ENCODE data around the gene KLHL40. TPM values are rescaled to one million over a fixed set of nuclear protein-coding genes. Genes with fewer than 3 reads are reported as not detected.

The KLHL40 gene
- total RNA-seq, 1 experiment from 2014 or later = not detected

DNA sequence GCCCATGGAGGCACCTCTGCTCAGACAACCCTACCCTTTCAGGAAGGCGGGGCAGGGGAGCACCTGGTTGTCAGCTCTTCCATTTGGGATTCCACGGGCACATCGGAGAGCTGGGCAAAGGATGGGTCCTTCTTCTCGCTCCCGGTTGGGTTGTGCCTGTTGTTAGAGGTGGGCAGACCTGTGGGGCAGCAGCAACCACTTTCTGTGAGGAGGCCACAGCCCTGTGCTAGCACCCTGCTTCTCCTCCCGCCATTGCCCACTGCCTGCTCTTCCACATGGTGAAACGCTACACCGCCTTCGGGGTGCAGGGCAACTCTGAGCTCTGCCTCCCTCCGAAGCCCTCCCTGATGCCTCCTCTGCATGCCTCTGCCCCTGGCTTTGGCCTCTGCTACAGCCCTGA, 24.3 kb downstream of the KLHL40 start:
- BruUV-seq (replicated peaks) = no TSS peak
- CTCF ChIA-PET = no interaction called here
- H3K4me1 Mint-ChIP-seq (ENCODE audit: low read depth, unreplicated experiment) = no peaks in the 10 kb centered on the region

DNA sequence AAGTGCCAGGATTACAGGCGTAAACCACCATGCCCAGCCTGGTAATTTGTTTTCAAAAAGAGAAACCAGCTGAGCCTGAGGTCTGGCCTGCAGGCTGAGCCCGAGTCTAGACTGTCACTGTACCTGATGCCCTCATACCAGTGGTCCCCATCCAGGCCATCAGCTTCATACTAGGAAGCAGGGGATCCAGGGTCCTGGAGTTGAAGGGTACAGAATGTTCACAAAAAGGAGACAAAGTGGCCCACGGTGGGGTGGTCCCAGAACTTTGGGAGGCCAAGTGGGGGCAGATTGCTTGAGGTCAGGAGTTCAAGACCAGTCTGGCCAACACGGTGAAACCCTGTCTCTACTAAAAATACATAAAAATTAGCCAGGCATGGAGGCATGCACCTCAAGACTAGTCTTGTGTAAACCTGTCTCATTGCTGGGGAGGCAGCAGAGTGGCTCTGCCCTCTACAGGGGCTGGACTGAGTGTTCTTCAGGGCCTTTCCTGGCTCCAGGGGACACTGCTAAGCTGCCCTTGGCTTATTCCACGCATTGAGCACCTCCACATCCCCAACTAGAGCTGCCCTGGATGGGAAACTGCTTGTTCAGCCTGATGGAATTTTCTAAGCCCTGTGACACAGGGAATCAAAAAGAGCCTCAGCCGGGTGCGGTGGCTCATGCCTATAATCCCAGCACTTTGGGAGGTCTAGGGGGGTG, 25.1 kb downstream of the KLHL40 start:
- TF ChIP-seq, protein P1, sequence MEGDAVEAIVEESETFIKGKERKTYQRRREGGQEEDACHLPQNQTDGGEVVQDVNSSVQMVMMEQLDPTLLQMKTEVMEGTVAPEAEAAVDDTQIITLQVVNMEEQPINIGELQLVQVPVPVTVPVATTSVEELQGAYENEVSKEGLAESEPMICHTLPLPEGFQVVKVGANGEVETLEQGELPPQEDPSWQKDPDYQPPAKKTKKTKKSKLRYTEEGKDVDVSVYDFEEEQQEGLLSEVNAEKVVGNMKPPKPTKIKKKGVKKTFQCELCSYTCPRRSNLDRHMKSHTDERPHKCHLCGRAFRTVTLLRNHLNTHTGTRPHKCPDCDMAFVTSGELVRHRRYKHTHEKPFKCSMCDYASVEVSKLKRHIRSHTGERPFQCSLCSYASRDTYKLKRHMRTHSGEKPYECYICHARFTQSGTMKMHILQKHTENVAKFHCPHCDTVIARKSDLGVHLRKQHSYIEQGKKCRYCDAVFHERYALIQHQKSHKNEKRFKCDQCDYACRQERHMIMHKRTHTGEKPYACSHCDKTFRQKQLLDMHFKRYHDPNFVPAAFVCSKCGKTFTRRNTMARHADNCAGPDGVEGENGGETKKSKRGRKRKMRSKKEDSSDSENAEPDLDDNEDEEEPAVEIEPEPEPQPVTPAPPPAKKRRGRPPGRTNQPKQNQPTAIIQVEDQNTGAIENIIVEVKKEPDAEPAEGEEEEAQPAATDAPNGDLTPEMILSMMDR (IDR thresholded peaks at IDR 0.05; ENCODE audit: unreplicated experiment) = no peak
- no peaks in the 10 kb centered on the region for H3K9me3 Mint-ChIP-seq (ENCODE audit: low read depth, unreplicated experiment)
- no peaks in the 10 kb centered on the region for H3K4me1 Mint-ChIP-seq (ENCODE audit: low read depth, unreplicated experiment)
- no TSS peak for BruUV-seq (replicated peaks)
- peaks cover 71% of the 10 kb centered on the region for H3K27me3 Mint-ChIP-seq (ENCODE audit: unreplicated experiment)
- CTCF ChIA-PET = interaction anchor here (0.7 kb wide), 1 partner anchor 117 kb away, joined by 3 read pairs; no protein-coding TSS in a partner anchor
- no peak overlapping the region for H3K4me3 Mint-ChIP-seq (ENCODE audit: low read depth, unreplicated experiment)
- no peak for DNase-seq
- no peaks in the 10 kb centered on the region for H3K36me3 Mint-ChIP-seq (ENCODE audit: insufficient read depth, unreplicated experiment)
- intact Hi-C loops (cut with micrococcal nuclease; ENCODE audit: unreplicated experiment) = no loop called here
- no peak overlapping the region for H3K27ac Mint-ChIP-seq (ENCODE audit: unreplicated experiment)

More for the DNA sequence above, 24.3 kb downstream of the KLHL40 start:
- no peaks in the 10 kb centered on the region for H3K36me3 Mint-ChIP-seq (ENCODE audit: insufficient read depth, unreplicated experiment)
- no peak for DNase-seq
- no peak overlapping the region for H3K4me3 Mint-ChIP-seq (ENCODE audit: low read depth, unreplicated experiment)
- H3K27me3 Mint-ChIP-seq (ENCODE audit: unreplicated experiment) = peaks cover 79% of the 10 kb centered on the region
- H3K9me3 Mint-ChIP-seq (ENCODE audit: low read depth, unreplicated experiment) = no peaks in the 10 kb centered on the region
- intact Hi-C loops (cut with micrococcal nuclease; ENCODE audit: unreplicated experiment) = no loop called here
- TF ChIP-seq, protein P1 (IDR thresholded peaks at IDR 0.05; ENCODE audit: unreplicated experiment) = no peak
- no peak overlapping the region for H3K27ac Mint-ChIP-seq (ENCODE audit: unreplicated experiment)

DNA sequence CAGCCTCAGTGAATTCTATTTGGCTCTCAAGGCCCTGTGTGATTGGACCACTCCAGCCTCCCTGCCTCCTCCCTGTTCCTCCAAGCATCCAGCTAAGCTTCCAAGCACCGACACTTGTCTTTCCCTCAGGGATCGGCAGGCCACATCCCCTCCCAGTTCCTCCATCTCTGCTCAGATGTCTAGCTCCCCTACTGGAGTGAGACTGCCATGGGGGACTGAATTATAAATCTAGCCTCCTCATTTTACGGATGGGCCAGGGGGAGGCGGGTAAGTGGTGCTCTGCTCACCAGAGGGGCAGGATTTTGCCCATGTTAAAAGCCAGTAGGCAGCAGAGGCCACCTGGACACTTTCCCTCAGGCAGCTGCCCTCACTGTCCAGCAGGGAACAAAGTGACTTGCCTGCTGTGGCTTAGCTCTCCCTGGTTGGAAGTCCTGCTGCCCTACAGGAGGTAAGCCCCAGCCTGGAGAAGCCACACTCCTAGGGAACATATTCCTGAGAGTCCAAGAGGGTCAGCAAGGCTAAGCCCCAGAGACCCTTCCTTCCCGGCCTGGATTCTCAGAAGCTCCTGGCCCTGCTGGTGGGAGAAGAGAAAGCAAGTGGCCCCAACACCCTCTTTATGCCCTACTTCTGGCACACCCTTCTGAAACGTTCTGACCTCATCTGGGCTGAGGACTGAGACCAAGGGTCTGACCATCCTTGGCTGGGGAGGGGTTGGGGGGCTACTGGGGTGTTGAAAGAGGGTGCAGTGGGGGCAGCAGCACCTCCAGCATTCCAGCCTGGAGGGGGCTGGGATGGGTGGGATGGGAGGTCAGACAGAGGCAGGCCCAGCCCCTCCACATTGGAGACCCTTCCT, 26.4 kb downstream of the KLHL40 start:
- Mint-ChIP-seq H3K36me3 (ENCODE audit: insufficient read depth, unreplicated experiment) (no peaks in the 10 kb centered on the region), H3K27ac (ENCODE audit: unreplicated experiment) (no peak overlapping the region), H3K4me3 (ENCODE audit: low read depth, unreplicated experiment) (no peak overlapping the region), H3K4me1 (ENCODE audit: low read depth, unreplicated experiment) (no peaks in the 10 kb centered on the region), H3K9me3 (ENCODE audit: low read depth, unreplicated experiment) (no peaks in the 10 kb centered on the region), H3K27me3 (ENCODE audit: unreplicated experiment) (peaks cover 59% of the 10 kb centered on the region)
- DNase-seq = no peak
- TF ChIP-seq, protein P1 (IDR thresholded peaks at IDR 0.05; ENCODE audit: unreplicated experiment) = no peak
- CTCF ChIA-PET = interaction anchor here (0.6 kb wide), 1 partner anchor 12 kb away, joined by 5 read pairs; no protein-coding TSS in a partner anchor
- BruUV-seq (replicated peaks) = no TSS peak
- intact Hi-C loops (cut with micrococcal nuclease; ENCODE audit: unreplicated experiment) = no loop called here

DNA sequence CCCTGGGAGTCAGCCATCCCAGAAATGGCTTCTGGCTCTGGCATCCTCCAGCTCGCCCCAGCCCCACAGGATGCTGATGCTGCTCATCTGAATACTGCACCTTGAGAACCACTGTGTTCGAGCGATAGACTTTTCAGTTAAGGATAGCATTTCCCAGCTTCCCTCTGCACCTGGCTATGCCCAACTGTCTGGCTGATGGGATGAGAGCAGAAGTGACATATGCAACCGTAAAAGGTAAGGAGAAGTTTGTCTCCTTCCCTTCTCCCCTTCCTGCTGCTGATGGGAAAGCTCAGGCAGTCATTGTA, 27.0 kb downstream of the KLHL40 start:
- intact Hi-C loops (cut with micrococcal nuclease; ENCODE audit: unreplicated experiment) = no loop called here
- CTCF ChIA-PET = no interaction called here
- BruUV-seq (replicated peaks) = no TSS peak
- no peak for DNase-seq
- no peak overlapping the region for H3K4me3 Mint-ChIP-seq (ENCODE audit: low read depth, unreplicated experiment)
- H3K27ac Mint-ChIP-seq (ENCODE audit: unreplicated experiment) = no peak overlapping the region
- H3K9me3 Mint-ChIP-seq (ENCODE audit: low read depth, unreplicated experiment) = no peaks in the 10 kb centered on the region
- H3K36me3 Mint-ChIP-seq (ENCODE audit: insufficient read depth, unreplicated experiment) = no peaks in the 10 kb centered on the region
- TF ChIP-seq, protein P1 (IDR thresholded peaks at IDR 0.05; ENCODE audit: unreplicated experiment) = no peak
- H3K4me1 Mint-ChIP-seq (ENCODE audit: low read depth, unreplicated experiment) = no peaks in the 10 kb centered on the region
- peaks cover 53% of the 10 kb centered on the region for H3K27me3 Mint-ChIP-seq (ENCODE audit: unreplicated experiment)
